HG02763 (cell line): ENCODE results near the gene ITGB8.
A peak's percentile ranks its signal among the peaks of the same experiment; 100 is the strongest.
"Not testable (repeated sequence)": the region's sequence is repeated elsewhere in the genome, so short reads cannot be mapped to it uniquely, and the experiment has no call there.

Experiments used
- ATAC-seq: cut with Tn5 transposase; IDR thresholded peaks from one replicate; pipeline ENCODE4 v1.9.1; 2021; ENCODE audit warnings: mild to moderate bottlenecking, moderate library complexity; ENCODE audit not compliant: unreplicated experiment

ITGB8 gene

GRCh38 chr7:20364571-20365196 lies 34.0 kb downstream of the ITGB8 start:
- ATAC-seq, result no peak

GRCh38 chr7:20365486-20365885 lies 34.8 kb downstream of the ITGB8 start:
- no peak for ATAC-seq

GRCh38 chr7:20374399-20374798 lies 43.7 kb downstream of the ITGB8 start:
- no peak for ATAC-seq

GRCh38 chr7:20376796-20377195 lies 46.1 kb downstream of the ITGB8 start:
- no peak for ATAC-seq

GRCh38 chr7:20381406-20382034 lies 50.8 kb downstream of the ITGB8 start:
- no peak for ATAC-seq

GRCh38 chr7:20383351-20383750 lies 52.7 kb downstream of the ITGB8 start:
- no peak for ATAC-seq

GRCh38 chr7:20385126-20385525 lies 54.4 kb downstream of the ITGB8 start:
- ATAC-seq, result no peak

- no peak for ATAC-seq
Measured at GRCh38 chr7:20388084-20388483, 57.4 kb downstream of the ITGB8 start.

GRCh38 chr7:20389192-20389591 lies 58.5 kb downstream of the ITGB8 start:
- not testable (repeated sequence) for ATAC-seq

GRCh38 chr7:20393021-20393610 lies 62.4 kb downstream of the ITGB8 start:
- no peak for ATAC-seq

GRCh38 chr7:20393616-20394015 lies 62.9 kb downstream of the ITGB8 start:
- ATAC-seq, result no peak

GRCh38 chr7:20394284-20394683 lies 63.6 kb downstream of the ITGB8 start:
- no peak for ATAC-seq

GRCh38 chr7:20395104-20395503 lies 64.4 kb downstream of the ITGB8 start:
- no peak for ATAC-seq

- peak; percentile 81 for ATAC-seq
Measured at GRCh38 chr7:20395511-20395910, 64.8 kb downstream of the ITGB8 start.

GRCh38 chr7:20399521-20399920 lies 68.8 kb downstream of the ITGB8 start:
- ATAC-seq, result no peak

GRCh38 chr7:20401861-20402746 lies 71.4 kb downstream of the ITGB8 start:
- ATAC-seq, result no peak

GRCh38 chr7:20402747-20403230 lies 72.1 kb downstream of the ITGB8 start:
- no peak for ATAC-seq

- no peak for ATAC-seq
Measured at GRCh38 chr7:20403331-20403730, 72.6 kb downstream of the ITGB8 start.

GRCh38 chr7:20404320-20404719 lies 73.6 kb downstream of the ITGB8 start:
- no peak for ATAC-seq

- no peak for ATAC-seq
Measured at GRCh38 chr7:20407585-20408466, 77.1 kb downstream of the ITGB8 start.
